OCI-LY7 (cell line): ENCODE data around the gene EML6. TPM values are rescaled to one million over a fixed set of nuclear protein-coding genes. Genes with fewer than 3 reads are reported as not detected.

Experiments used
- BruUV-seq: library from RNA; stranded (reverse); fragments of 400-500 nt; replicated peaks from 2 replicates; lab custom pipeline; 2021; lab: Mats Ljungman, UMichigan
- CTCF ChIA-PET: fragments of 300-600 bp; sonication (Branson Sonifier 250); formaldehyde crosslinking; loops from one replicate; lab custom pipeline; 2022; ENCODE audit warnings: antibody characterized with exemption; ENCODE audit not compliant: unreplicated experiment; lab: Charles Lee
- POLR2A ChIA-PET: fragments of 300-600 bp; sonication (Branson Sonifier 250); formaldehyde crosslinking; loops from one replicate; lab custom pipeline; 2022; ENCODE audit warnings: antibody characterized with exemption; lab: Charles Lee
- DNase-seq: peaks from one replicate; pipeline ENCODE4 v3.0.0-alpha.2; 2015; ENCODE audit warnings: low spot score
- H2AFZ ChIP-seq: fragments of 200-600 bp; sonication (generic), shearing (Covaris generic); 2 replicates; pipeline ENCODE4 v1.6.1; 2014; ENCODE audit warnings: mild to moderate bottlenecking, antibody characterized with exemption, low read length, moderate library complexity
- H3K27ac ChIP-seq: fragments of 200-600 bp; sonication (generic); 2 replicates; pipeline ENCODE4 v1.5.1; 2014; ENCODE audit warnings: mixed run types, low read depth, mild to moderate bottlenecking, moderate library complexity, low read length, inconsistent platforms; ENCODE audit not compliant: poor library complexity, severe bottlenecking
- H3K36me3 ChIP-seq: fragments of 200-600 bp; sonication (generic); 2 replicates; pipeline ENCODE4 v1.6.1; 2014; ENCODE audit warnings: mild to moderate bottlenecking, antibody characterized with exemption, low read length, moderate library complexity, mixed read lengths; ENCODE audit not compliant: insufficient read depth
- H3K4me1 ChIP-seq: fragments of 200-600 bp; sonication (generic); 2 replicates; pipeline ENCODE4 v1.5.1; 2014; ENCODE audit warnings: mild to moderate bottlenecking, low read length; ENCODE audit not compliant: insufficient read depth, poor library complexity, severe bottlenecking
- H3K4me2 ChIP-seq: fragments of 200-600 bp; sonication (generic); 2 replicates; pipeline ENCODE4 v1.6.1; 2014; ENCODE audit warnings: mild to moderate bottlenecking, low read length
- H3K4me3 ChIP-seq: fragments of 200-600 bp; sonication (generic); 2 replicates; pipeline ENCODE4 v1.5.1; 2014; ENCODE audit warnings: mild to moderate bottlenecking, low read depth, low read length; ENCODE audit not compliant: poor library complexity, severe bottlenecking
- H3K79me2 ChIP-seq: fragments of 200-600 bp; sonication (generic); 2 replicates; pipeline ENCODE4 v1.6.1; 2016; ENCODE audit warnings: low read depth, mild to moderate bottlenecking, low read length, moderate library complexity, mixed read lengths; ENCODE audit not compliant: insufficient read depth
- H3K9me2 ChIP-seq: fragments of 200-600 bp; sonication (generic); 2 replicates; pipeline ENCODE4 v1.6.1; 2016; ENCODE audit warnings: mild to moderate bottlenecking, low read length, mixed read lengths; ENCODE audit not compliant: insufficient read depth
- H3K9me3 ChIP-seq: fragments of 200-600 bp; sonication (generic); 2 replicates; pipeline ENCODE4 v1.6.1; 2014; ENCODE audit warnings: mild to moderate bottlenecking, mixed run types, low read length, mixed read lengths
- H4K20me1 ChIP-seq: fragments of 200-600 bp; sonication (generic); 2 replicates; pipeline ENCODE4 v1.6.1; 2014; ENCODE audit warnings: mild to moderate bottlenecking, antibody characterized with exemption, low read length, moderate library complexity, mixed read lengths; ENCODE audit not compliant: insufficient read depth
- EZH2phosphoT487 ChIP-seq: fragments of 200-600 bp; sonication (generic); IDR thresholded peaks from 2 replicates; pipeline ENCODE4 v1.6.1; 2018; ENCODE audit warnings: low read depth, borderline replicate concordance, mild to moderate bottlenecking, mixed run types, antibody characterized with exemption, low read length, moderate library complexity, mixed read lengths
- intact Hi-C: fragments of 100-400 bp; cut with micrococcal nuclease; formaldehyde crosslinking; loops from one replicate; pipeline ENCODE4 v1.10.0; 2022; ENCODE audit not compliant: unreplicated experiment
- total RNA-seq, 2 experiments: library from RNA; depleted of rRNA in 1 of 2; stranded (reverse); fragments of >200 nt in 1 of 2; shearing (Covaris generic) in 1 of 2; gene quantifications; 2 replicates each; pipeline ENCODE4 v1.2.3, GENCODE V29; 2014 to 2022
- TF ChIP-seq, protein P1 (sequence below): fragments of 200-600 bp; sonication (generic); conservative IDR thresholded peaks from 2 replicates; pipeline ENCODE4 v1.5.1; 2014; ENCODE audit warnings: mild to moderate bottlenecking, antibody characterized with exemption, low read length, moderate library complexity, mixed read lengths

Gene EML6
- total RNA-seq, 2 experiments from 2014 or later = 310 to 367 TPM

- H3K4me3 ChIP-seq = no peak overlapping the region
- no peaks in the 10 kb centered on the region for H3K9me2 ChIP-seq
- intact Hi-C loops = no loop called here
- BruUV-seq = no TSS peak
- no peak overlapping the region for H3K4me2 ChIP-seq
- no peak overlapping the region for H2AFZ ChIP-seq
- no peaks in the 10 kb centered on the region for H3K9me3 ChIP-seq
- H3K4me1 ChIP-seq = peaks cover 13% of the 10 kb centered on the region
- H4K20me1 ChIP-seq = no peaks in the 10 kb centered on the region
- TF ChIP-seq, protein P1, sequence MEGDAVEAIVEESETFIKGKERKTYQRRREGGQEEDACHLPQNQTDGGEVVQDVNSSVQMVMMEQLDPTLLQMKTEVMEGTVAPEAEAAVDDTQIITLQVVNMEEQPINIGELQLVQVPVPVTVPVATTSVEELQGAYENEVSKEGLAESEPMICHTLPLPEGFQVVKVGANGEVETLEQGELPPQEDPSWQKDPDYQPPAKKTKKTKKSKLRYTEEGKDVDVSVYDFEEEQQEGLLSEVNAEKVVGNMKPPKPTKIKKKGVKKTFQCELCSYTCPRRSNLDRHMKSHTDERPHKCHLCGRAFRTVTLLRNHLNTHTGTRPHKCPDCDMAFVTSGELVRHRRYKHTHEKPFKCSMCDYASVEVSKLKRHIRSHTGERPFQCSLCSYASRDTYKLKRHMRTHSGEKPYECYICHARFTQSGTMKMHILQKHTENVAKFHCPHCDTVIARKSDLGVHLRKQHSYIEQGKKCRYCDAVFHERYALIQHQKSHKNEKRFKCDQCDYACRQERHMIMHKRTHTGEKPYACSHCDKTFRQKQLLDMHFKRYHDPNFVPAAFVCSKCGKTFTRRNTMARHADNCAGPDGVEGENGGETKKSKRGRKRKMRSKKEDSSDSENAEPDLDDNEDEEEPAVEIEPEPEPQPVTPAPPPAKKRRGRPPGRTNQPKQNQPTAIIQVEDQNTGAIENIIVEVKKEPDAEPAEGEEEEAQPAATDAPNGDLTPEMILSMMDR = no peak
- TF ChIP-seq EZH2phosphoT487 = no peak
- no peak for DNase-seq
- ChIA-PET POLR2A (interaction anchor here (0.7 kb wide), 2 partner anchors 139 to 148 kb away, joined by 3 to 4 read pairs; partner anchors contain the start of gene EML6), CTCF (no interaction called here)
- H3K79me2 ChIP-seq = no peaks in the 10 kb centered on the region
- no peak overlapping the region for H3K27ac ChIP-seq
- H3K36me3 ChIP-seq = peaks cover 97% of the 10 kb centered on the region
Observed at GRCh38 chr2:54862229-54862628, 138.8 kb downstream of the EML6 start.

- Histone ChIP-seq H3K4me3 (no peak overlapping the region), H3K4me2 (no peak overlapping the region), H3K9me2 (no peaks in the 10 kb centered on the region), H3K79me2 (no peaks in the 10 kb centered on the region), H3K9me3 (no peaks in the 10 kb centered on the region), H4K20me1 (no peaks in the 10 kb centered on the region), H3K4me1 (peaks cover 16% of the 10 kb centered on the region), H3K36me3 (peaks cover 97% of the 10 kb centered on the region), H2AFZ (no peak overlapping the region), H3K27ac (no peak overlapping the region)
- DNase-seq = no peak
- no TSS peak for BruUV-seq
- TF ChIP-seq EZH2phosphoT487 = no peak
- TF ChIP-seq, protein P1 = no peak
- intact Hi-C loops = no loop called here
- ChIA-PET POLR2A (interaction anchor here (0.7 to 1.5 kb wide), 3 partner anchors 11 to 148 kb away, joined by 3 to 4 read pairs (median 4); partner anchors contain the start of gene EML6), CTCF (no interaction called here)
Observed at GRCh38 chr2:54862742-54863141, 139.3 kb downstream of the EML6 start.

DNA sequence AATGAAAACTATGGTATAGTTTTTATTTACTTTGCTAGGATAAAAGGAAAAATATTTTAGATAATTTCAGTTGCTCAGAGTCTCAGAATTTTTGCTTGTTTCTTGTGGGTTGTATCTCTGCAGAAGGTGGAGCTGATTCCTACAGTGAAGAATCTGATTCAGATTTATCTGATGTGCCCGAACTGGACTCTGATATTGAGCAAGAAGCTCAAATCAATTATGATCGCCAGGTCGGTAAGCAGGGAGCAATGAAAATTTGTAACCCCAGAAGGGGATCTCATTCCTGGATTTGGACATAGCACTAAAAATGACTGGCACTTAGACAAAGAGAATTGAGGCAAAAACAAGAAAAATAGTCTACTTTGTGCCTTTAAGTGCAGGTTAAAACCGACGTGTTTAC, 140.2 kb downstream of the EML6 start:
- TF ChIP-seq EZH2phosphoT487 = no peak
- TF ChIP-seq, protein P1 = no peak
- intact Hi-C loops = no loop called here
- Histone ChIP-seq H4K20me1 (no peaks in the 10 kb centered on the region), H3K4me3 (no peak overlapping the region), H3K9me2 (no peaks in the 10 kb centered on the region), H3K4me2 (no peak overlapping the region), H3K27ac (no peak overlapping the region), H2AFZ (no peak overlapping the region), H3K4me1 (peaks cover 16% of the 10 kb centered on the region), H3K79me2 (no peaks in the 10 kb centered on the region), H3K9me3 (no peaks in the 10 kb centered on the region), H3K36me3 (peaks cover 97% of the 10 kb centered on the region)
- no peak for DNase-seq
- BruUV-seq = no TSS peak
- POLR2A ChIA-PET = interaction anchor here (1.3 to 1.5 kb wide), 2 partner anchors 10 to 14 kb away, joined by 3 to 4 read pairs; no protein-coding TSS in a partner anchor
- CTCF ChIA-PET = no interaction called here
